ENCODE data around the gene FAM219A.

GRCh38 chr9:34501889-34502425, 43.6 kb upstream of the FAM219A start:
- no peak for TF ChIP-seq POLR2A (IDR thresholded peaks at IDR 0.05; ENCODE audit: low read depth)
- peak; percentile 31 to 40 (median 37) for TF ChIP-seq CTCF (IDR thresholded peaks at IDR 0.05)
- no peak for TF ChIP-seq EP300 (IDR thresholded peaks at IDR 0.05)
- TF ChIP-seq POLR2AphosphoS5 (IDR thresholded peaks at IDR 0.05), result peak; percentile 58 to 66

All from esophagus muscularis mucosa (tissue), 4 donors.